H54 (cell line): ENCODE results near the gene CFAP65.

Experiments used
- DNase-seq: peaks from one replicate; pipeline ENCODE4 v3.0.0; 2011; ENCODE audit warnings: low spot score, mixed read lengths; ENCODE audit not compliant: insufficient read length
- FAIRE-seq: peaks from 3 replicates; lab custom pipeline; 2011; peaks lifted over from hg19 to GRCh38; lab: Jason Lieb, UNC
- POLR2A ChIP-seq: IDR thresholded peaks from 2 replicates; pipeline ENCODE4 v1.6.1; 2011; ENCODE audit warnings: low read depth, mild to moderate bottlenecking, low read length

The CFAP65 gene

DNA sequence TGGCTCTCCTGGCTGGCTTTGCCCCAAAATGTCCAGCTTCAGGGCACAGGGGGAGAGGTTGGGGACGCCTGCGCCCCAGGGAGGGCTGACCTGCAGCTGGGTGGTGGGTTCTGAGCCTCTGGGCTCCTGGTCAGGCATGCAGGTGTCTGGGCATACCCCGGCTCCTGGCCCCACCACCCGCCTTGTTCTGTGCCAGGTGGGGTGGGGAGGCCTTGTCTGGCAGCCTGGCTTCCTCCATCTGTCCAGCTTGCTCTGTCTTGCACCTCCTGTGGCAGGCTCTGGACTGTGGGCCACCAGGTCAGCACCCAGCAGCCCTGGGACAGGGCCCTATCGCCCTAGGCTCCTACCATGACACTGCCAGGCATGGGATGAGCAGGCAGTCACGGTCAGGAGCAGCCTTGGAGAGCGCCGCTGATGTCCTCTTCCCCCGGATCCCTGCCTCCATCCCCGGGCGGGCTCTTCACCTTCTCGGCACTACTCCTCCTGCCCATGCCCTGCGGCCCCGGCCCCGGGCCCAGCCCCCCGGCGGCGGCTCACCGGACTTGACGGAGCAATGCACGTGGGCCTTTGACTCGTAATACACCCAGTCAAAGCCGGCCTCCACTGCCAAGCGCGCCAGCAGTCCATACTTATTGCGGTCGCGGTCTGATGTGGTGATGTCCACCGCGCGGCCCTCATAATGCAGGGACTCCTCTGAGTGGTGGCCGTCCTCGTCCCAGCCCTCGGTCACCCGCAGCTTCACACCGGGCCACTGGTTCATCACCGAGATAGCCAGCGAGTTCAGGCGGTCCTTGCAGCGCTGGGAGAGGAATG, 15.8 kb upstream of the CFAP65 start:
- no peak for DNase-seq
- no peak for TF ChIP-seq POLR2A
- FAIRE-seq, result no peak

GRCh38 chr2:219056176-219056895, 15.0 kb upstream of the CFAP65 start:
- DNase-seq, result no peak
- TF ChIP-seq POLR2A, result no peak
- no peak for FAIRE-seq

DNA sequence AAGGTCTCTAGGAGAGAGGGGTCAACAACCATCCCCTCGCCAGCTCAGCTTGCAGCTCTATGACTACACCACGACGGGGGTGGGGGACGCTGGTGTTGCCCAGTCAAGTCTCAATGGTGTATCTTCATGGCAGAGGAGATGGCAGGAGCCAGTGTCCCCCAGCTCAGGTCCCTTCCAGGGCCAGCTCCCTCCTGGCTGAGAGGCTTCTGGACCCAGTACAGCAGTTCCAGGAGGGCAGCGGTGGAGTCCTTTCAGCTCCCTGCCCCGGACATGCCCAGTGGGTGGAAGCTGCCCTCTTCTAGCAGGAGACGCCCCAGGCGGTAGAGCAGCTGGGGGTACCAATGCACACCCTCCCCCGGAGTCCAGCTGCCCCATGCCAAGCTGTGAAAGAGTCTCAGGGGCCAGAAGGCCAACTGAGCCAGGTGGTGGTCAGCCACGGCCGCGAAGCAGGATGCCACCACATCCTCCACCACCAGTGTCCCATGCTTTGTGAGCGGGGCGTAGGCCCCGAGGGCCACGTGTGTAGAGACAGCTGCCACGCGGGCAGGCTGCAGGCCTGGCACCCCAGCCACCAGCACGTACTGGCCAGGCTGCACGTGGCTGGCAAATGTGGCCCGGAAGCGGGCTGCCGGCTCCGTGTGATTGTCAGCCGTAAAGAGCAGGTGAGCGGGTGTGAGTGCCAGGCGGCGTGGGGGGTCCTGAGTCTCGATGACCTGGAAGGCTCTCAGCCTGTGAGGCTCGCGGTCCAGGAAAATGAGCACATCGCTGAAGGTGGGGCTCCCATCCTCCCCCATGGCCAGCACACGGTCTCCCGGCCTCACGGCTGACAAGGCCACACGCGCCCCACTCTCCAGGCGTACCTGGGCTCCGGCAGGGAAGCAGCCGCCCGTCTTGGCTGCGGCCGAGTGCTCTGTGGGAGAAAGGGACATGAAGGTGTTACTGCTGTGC, 13.9 kb upstream of the CFAP65 start:
- TF ChIP-seq POLR2A, result no peak
- no peak for FAIRE-seq
- DNase-seq, result no peak

GRCh38 chr2:219049282-219049681, 8.0 kb upstream of the CFAP65 start:
- no peak for DNase-seq
- no peak for FAIRE-seq
- no peak for TF ChIP-seq POLR2A

GRCh38 chr2:219045937-219046550, 4.7 kb upstream of the CFAP65 start:
- FAIRE-seq (no peak), DNase-seq (no peak)
- TF ChIP-seq POLR2A, result no peak

DNA sequence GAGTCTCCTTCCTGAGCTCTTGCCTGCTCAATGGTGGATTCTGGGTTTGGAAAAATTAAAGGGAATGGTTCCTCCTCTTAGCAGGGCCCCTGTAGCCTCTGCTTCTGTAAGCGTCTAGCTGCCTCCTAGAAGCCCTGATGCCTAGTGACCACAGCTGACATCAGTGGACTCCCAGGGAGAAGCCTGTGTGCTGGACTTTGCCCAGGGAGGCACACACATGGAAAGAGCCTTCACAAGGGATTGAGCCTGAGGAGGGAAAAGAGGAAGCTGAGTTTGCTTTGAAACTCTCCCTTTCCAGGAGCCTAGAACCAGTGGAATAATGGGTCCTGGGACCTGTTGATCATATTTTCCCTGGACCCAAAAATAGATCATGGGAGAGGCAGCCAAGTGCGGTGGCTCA, 1.4 kb upstream of the CFAP65 start:
- DNase-seq (no peak), FAIRE-seq (no peak)
- no peak for TF ChIP-seq POLR2A

DNA sequence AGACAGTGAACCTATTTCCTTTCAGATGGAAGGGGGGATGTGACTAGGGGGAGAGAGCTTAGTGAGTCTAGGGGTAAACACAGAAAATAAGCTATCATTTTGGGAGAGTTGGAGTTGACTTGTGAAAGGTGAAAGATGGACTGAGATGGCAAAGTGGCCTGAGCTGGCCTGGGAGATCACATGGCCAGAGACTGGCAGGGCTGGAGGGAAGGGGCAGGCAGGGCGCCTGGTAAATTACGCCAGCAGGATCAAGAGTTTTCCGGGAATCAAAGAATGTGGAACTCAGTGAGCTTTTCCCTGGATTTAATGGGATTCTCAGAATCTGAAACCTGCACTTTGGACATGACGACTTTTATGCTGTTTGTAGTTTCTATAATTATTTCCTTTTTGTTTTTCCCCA, 841 bp upstream of the CFAP65 start:
- no peak for DNase-seq
- FAIRE-seq, result no peak
- TF ChIP-seq POLR2A, result no peak

DNA sequence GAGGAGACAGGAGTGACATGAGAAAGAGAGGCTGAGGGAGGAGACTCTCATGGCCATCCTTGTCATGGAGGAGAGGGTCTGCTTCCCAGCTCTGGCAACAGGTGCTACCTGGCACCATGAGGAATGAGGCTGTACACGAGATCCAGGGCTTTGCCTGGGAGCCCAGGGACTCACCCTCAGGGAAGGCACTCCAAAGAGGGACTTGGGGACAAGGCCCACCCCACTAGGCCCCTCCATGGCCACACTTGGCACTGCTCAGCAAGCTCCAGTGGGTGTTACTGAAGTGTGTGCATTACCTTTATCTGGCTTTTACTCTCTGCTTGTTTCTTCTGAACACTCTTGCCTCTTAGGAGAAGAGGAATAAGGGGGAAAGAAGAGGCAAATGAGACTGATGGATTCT, 2.7 kb downstream of the CFAP65 start:
- FAIRE-seq (no peak), DNase-seq (no peak)
- TF ChIP-seq POLR2A, result no peak

GRCh38 chr2:219037783-219038499, 3.4 kb downstream of the CFAP65 start:
- FAIRE-seq, result no peak
- no peak for TF ChIP-seq POLR2A
- DNase-seq, result no peak

- TF ChIP-seq POLR2A, result no peak
- DNase-seq (no peak), FAIRE-seq (no peak)
These were observed 5.4 kb downstream of the CFAP65 start for GRCh38 chr2:219035942-219036341.

DNA sequence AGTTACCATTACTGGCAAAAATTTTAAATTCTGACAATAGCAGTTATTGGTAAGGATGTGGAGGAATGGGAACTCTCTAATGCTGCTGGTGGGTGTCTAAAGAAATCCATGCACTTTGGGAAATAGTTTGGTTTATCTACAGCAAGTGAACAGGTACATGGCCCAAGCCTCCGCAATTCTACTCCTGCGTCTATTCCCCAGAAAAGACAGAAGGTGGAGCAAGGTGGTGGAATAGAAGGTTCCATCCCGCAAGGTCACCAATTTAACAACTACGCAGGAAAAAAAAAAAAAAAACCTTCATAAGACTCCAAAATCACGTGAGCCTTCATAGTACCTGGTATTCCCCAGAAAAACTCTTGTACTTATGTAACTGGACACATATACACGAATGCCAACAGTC, 6.5 kb downstream of the CFAP65 start:
- DNase-seq (no peak), FAIRE-seq (no peak)
- TF ChIP-seq POLR2A, result no peak

- TF ChIP-seq POLR2A, result no peak
- no peak for DNase-seq
- FAIRE-seq, result no peak
These were observed 9.1 kb downstream of the CFAP65 start for GRCh38 chr2:219032051-219032745.
